GM18505 (cell line): Measurements from ENCODE around the gene FBRSL1.
"Not testable (repeated sequence)": the region's sequence is repeated elsewhere in the genome, so short reads cannot be mapped to it uniquely, and the experiment has no call there.

Experiments
- ATAC-seq: cut with Tn5 transposase; IDR thresholded peaks from one replicate; pipeline ENCODE4 v1.9.1; 2021; ENCODE audit not compliant: unreplicated experiment
- POLR2A ChIP-seq: IDR thresholded peaks from 4 replicates; pipeline ENCODE4 v1.6.1; 2011; ENCODE audit warnings: borderline replicate concordance; ENCODE audit not compliant: insufficient read depth, insufficient read length; ENCODE audit errors: extremely low read depth

Gene FBRSL1

DNA sequence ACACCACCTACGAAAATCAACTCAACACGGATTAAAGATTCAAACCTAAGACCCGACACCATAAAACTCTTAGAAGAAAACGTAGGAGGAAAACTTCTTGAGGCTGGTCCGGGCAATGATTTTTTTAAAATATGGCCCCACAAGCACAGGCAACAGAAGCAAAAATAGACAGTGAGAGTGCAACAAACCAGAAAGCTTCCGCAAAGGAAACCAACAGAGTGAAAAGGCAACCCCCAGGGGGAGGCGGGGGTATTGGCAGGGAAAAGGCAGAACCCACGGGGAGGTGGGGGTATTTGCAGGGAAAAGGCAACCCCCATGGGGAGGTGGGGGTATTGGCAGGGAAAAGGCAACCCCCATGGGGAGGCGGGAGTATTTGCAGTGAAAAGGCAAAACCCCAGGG, 20.5 kb upstream of the FBRSL1 start:
- peak; percentile 44 for ATAC-seq
- no peak for TF ChIP-seq POLR2A

DNA sequence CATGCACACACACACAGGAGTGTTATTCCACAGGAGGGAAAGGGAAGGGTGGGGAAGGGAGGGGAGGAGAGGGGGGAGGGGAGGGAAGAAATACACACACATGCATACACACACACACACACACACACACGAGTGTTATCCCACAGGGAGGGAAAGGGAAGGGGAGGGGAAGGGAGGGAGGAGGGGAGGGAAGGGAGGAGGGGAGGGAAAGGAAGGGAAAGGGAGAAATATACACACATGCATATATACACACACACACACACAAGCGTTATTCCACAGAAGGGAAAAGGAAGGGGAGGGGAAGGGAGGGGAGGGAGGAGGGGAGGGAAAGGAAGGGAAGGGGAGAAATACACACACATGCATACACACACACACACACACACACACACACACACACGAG, 19.6 kb upstream of the FBRSL1 start:
- ATAC-seq, result no peak
- no peak for TF ChIP-seq POLR2A

DNA sequence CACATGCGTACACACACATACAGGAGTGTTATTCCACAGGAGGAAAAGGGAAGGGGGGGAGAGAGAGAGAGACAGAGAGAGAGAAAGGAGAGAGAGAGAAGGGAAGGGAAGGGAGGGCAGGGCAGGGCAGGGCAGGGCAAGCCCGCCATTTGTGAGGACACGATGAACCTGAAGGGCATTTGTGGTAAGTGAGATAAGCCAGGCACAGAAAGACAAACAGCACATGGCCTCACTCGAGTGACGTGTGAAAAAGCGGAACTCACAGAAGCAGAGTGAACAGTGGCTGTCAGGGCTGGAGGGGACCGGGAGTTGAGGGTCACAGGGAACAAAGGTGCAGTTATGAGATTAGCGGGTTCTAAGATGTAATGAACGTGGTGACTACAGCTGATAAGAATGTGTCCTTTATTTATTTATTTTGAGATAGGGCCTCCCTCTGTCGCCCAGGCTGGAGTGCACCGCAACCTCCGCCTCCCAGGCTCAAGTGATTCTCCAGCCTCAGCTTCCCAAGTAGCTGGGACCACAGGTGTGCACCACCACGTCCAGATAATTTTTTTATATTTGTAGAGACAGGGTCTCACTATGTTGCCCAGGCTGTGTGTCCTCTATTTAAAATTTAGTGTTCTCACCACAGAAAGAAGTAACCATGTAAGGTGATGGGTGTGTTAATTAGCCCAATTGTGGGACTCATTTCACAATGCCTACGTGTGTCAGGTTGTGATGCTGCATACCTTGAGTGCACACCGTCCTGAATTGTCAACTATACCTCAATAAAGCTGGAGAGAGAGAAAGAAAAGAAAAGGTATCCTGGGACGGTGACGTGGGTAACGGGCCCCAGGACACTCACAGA, 18.7 kb upstream of the FBRSL1 start:
- no peak for ATAC-seq
- peak; percentile 32 for TF ChIP-seq POLR2A

DNA sequence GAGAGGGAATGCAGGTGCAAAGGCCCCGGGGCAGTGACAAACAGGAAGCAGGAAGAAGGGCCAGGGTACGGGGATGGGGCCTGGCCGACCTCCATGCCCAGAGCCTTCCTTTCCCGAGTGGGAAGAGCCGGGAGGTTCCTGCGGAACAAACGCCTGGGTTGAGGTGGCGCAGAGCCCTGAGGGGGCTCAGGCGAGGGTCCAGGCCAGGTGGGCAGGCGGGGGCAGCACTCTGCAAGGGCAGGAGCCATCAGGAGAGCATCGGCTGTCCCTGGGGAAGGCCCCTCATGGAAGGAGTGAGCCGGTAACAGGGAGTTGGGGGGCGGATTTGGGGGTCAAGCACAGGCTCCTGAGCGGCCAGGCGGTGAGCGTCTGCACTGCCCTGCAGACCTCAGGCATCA, 18.1 kb upstream of the FBRSL1 start:
- TF ChIP-seq POLR2A, result no peak
- no peak for ATAC-seq

DNA sequence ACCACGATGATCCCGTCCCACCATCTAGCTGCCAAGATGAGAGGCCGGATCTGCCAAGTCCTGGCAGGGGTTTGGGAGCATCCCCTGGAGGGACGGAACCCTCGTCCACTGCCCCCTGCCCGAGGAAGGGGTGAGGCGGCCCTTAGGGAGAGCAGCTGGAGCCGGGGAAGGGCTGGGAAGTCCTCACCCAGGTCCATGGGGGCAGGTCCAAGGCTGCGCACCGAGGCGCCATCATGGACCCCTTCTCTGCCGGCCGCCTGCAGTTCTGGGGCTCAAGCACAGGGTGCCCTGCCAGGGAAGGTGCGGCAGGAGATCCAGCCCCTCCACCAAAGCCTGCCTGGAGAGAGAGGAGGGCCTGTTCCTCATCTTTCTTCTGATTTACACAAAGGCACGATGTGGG, 17.6 kb upstream of the FBRSL1 start:
- no peak for ATAC-seq

DNA sequence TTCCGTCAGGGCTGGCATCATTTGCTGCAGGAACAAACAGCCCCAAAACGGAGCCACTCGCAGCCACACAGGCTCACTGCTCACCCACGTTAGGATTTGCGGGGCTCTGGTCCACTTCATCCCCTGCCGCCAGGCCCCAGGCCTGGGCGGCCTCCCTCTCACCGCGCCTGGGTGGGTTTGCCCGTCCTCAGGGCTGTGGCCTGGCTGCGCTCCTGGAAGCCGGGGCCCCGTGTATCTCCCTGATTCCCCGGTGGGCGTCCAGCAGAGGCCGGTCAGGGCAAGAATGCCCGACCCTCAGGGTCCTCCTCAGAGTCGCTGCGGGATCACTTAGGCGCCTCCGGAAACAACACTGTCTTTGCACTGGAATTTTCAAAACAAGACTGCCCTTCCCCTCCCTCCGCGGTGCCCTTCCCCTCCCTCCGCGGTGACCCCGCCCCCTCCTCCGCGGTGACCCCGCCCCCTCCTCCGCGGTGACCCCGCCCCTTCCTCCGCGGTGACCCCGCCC, 15.7 kb upstream of the FBRSL1 start:
- no peak for TF ChIP-seq POLR2A
- ATAC-seq, result no peak

More for the DNA sequence above, 17.6 kb upstream of the FBRSL1 start:
- no peak for TF ChIP-seq POLR2A

DNA sequence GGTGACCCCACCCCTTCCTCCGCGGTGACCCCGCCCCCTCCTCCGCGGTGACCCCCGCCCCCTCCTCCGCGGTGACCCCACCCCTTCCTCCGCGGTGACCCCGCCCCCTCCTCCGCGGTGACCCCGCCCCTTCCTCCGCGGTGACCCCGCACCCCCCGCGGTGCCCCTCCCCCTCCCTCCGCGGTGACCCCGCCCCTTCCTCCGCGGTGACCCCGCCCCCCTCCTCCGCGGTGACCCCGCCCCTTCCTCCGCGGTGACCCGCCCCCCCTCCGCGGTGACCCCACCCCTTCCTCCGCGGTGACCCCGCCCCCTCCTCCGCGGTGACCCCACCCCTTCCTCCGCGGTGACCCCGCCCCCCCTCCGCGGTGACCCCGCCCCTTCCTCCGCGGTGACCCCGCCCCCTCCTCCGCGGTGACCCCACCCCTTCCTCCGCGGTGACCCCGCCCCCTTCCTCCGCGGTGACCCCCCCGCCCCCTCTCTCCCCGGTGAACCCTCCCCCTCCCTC, 15.1 kb upstream of the FBRSL1 start:
- ATAC-seq, result not testable (repeated sequence)

DNA sequence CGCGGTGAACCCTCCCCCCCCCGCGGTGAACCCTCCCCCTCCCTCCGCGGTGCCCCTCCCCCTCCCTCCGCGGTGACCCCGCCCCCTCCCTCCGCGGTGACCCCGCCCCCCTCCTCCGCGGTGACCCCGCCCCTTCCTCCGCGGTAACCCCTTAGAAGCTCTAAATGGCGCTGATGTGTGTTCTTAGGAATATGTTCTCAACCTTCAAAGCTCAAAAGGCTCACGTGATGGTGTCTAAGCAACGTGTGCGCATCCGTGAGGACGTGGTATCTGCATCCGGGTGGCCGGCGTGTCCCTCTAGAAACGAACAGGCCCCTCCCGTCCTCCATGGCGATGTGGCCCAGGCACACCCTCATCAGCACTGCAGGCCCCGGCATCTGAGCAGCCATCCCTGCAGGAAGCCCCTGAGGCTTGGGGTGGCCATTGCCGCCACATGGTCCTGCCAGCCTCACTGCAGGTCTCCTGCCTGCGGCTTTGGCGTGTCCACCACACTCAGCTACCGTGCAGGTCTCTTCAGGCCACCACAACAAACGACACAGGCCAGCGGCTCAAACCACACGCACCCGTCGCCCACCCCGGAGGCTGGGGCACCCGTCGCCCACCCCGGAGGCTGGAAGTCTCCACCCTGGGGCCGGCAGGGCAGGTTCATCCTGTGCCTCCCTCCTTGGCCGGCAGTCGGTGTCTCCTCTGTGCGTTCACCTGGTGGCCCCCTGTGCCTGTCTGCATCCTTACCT, 14.5 kb upstream of the FBRSL1 start:
- ATAC-seq, result no peak
- no peak for TF ChIP-seq POLR2A

DNA sequence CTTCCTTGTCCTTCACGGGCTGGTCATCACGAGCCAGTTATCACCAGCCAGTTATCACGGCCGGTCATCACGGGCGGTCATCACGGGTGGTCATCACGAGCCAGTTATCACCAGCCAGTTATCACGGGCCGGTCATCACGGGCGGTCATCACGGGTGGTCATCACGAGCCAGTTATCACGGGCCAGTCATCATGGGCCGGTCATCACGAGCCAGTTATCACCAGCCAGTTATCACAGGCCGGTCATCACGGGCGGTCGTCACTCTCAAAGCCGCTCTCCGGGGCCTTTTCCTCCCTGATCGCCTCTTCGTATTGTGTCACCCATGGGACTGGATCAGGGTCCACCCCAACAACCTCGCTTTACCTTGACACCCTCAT, 13.9 kb upstream of the FBRSL1 start:
- no peak for TF ChIP-seq POLR2A
- ATAC-seq, result no peak

DNA sequence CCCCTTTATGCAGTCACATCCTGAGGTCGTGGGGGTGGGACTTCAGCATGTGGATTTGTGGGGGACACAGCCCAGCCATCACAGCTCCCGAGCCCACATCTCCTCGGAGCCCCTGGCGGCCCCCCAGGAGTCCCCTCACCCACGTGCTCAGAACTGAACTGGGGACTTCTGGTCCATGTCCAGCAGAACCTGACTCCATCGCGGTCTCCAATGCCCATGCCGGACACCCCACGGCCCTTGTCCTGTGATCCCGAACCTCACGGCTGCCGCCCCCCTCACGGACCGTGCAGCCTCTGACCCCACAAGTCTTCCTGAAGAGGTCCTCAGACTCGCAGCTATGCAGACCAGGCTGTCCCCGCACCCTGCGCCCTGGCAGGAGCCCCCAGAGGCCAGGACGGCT, 13.5 kb upstream of the FBRSL1 start:
- no peak for TF ChIP-seq POLR2A
- ATAC-seq, result no peak

DNA sequence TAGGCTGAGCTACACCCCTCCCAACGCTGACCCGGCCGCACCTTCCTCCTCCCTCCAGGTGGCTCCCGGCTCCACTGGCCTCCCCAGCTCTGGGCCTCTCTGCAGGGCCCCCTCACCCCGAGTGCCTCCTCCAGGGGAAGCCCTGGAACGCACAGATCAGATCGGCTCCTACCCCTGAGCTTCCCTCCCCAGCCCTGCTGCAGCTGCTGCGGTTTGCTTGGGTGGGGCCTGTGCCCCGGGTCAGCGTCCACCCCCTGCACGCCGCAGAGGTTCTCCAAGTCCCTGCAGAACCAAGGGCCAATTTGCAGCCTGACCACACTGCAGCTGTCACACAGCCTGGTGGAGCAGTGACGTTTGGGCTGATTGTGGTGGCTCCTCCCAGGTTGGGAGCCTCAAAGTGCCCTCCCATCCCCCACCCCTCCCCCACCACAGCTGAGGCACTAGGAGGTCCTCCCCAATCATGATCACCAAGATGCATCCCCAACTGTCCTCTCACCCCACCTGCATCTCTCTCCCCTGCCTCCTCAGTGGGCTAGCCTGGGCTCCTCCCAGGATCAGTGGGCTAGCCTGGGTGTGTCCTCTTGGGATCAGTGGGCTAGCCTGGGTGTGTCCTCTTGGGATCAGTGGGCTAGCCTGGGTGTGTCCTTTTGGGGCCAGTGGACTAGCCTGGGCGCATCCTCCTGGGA, 12.8 kb upstream of the FBRSL1 start:
- ATAC-seq, result no peak
- no peak for TF ChIP-seq POLR2A

DNA sequence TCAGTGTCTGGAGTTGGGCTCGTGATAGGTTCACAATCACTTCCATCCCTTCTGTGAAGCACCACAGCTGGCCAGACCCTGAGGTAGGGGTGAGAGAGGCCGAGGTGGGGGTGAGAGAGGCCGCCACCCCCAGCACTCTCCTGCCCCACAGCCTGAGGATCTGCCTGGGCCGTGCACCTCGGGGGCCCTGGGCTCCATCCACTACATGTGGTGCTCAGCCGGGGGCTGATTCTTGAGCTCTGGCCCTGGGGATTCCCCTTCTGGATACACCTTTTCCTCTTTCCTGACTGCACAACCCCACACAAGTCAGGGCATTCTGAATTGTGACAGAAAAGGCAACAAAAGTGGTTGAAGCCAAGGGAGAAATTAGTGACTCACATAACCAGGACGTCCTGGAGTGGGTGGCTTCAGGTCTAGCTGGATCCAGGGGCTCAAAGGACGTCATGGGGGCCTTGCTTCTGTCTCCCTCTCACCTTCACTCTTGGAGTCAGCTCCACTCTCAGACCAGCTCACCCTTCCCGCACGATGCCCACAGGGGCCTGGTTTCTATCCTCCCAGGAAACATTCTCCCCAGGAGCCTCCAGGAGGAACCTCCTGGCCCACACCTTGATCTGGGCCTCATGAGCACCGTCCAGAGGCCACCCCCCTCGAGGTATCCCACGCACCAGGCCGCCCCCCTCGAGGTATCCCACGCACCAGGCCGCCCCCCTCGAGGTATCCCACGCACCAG, 12.1 kb upstream of the FBRSL1 start:
- ATAC-seq, result no peak
- TF ChIP-seq POLR2A, result no peak

DNA sequence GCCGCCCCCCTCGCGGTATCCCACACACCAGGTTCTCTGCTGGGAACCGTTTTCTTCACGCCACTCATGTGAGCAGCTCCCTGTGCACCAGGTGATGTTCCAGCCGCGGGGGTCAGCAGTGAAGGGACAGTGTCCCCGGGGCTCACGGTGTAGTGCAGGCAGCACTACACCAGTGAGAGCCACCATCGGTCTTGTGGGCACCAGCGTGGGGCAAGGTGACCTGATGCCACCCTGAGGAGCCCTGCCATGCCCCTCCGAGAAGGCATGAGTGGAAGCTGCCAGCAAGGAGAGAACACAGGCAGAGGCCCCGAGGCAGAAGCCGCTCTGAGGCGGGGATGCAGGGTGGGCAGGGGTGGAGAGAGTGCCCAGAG, 11.5 kb upstream of the FBRSL1 start:
- no peak for TF ChIP-seq POLR2A
- ATAC-seq, result no peak

DNA sequence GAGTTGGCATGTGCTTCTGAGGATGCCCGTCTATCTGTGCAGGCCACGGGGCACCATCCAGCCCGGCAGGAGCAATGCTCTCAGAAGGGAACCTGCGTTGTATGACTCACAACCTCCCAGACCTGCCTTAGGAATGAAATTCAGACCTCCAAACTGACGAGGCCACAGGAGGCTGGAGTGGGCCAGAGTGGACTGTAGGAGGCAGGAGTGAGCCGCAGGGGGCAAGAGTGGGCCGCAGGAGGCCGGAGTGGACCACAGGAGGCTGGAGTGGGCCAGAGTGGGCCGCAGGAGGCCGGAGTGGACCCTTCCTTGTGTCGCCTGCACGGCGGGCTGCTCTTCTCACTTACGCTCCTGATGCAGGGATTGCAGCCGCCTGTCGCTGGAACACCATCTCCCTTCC, 11.1 kb upstream of the FBRSL1 start:
- ATAC-seq, result no peak
- no peak for TF ChIP-seq POLR2A

DNA sequence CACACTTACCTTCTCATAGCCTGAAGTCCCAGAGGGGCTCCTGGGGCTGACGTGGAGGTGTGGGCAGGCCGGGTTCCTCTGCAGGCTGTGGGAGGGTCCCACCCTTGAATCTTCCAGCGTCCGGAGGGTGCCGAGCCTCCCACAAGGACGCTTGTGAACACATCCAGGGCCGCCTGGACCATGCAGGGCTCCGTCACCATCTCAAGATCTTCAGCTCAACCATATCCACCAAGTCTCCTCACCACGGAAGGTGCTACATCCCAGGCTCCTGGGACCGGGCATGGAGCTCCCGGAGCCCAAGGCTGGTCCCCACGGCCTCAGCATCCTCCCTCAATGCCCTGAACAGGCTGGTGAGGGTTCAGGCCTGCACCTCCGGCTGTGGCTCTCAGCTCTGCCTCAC, 10.7 kb upstream of the FBRSL1 start:
- ATAC-seq, result no peak
- TF ChIP-seq POLR2A, result no peak
